ENCODE data around the gene PM20D1.

DNA sequence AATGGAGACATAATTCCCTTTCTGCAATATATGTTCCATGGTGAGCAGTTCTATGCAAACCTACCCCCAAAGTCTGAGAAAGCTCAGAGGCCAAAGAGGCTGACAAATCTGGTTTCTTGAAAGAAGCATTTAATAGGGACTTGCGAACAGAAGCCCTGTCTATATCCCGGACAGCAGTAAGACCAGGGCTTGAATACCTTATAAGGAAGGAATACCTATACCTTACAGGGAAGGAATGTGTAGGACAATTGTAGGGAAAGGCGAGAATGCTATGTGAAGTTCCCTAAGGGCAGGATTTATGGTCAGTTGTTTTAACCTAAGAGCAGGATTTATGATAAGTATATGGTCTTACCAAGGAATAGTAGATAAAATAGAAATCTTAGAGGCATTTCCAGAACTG is 31.9 kb downstream of the PM20D1 start:
- TF ChIP-seq, protein P1, sequence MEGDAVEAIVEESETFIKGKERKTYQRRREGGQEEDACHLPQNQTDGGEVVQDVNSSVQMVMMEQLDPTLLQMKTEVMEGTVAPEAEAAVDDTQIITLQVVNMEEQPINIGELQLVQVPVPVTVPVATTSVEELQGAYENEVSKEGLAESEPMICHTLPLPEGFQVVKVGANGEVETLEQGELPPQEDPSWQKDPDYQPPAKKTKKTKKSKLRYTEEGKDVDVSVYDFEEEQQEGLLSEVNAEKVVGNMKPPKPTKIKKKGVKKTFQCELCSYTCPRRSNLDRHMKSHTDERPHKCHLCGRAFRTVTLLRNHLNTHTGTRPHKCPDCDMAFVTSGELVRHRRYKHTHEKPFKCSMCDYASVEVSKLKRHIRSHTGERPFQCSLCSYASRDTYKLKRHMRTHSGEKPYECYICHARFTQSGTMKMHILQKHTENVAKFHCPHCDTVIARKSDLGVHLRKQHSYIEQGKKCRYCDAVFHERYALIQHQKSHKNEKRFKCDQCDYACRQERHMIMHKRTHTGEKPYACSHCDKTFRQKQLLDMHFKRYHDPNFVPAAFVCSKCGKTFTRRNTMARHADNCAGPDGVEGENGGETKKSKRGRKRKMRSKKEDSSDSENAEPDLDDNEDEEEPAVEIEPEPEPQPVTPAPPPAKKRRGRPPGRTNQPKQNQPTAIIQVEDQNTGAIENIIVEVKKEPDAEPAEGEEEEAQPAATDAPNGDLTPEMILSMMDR (IDR thresholded peaks at IDR 0.05), result no peak
- no peak for TF ChIP-seq EP300 (IDR thresholded peaks at IDR 0.05)
